B cell (primary cell): ENCODE measurements around the gene ZNF496. TPM values are rescaled to one million over a fixed set of nuclear protein-coding genes. Genes with fewer than 3 reads are reported as not detected.
"Not testable (repeated sequence)": the region's sequence is repeated elsewhere in the genome, so short reads cannot be mapped to it uniquely, and the experiment has no call there.

Source experiments
- ATAC-seq: fragments of 200-7000 bp; cut with Tn5 transposase; one replicate; pipeline ENCODE4 v1.10.0; 2021; ENCODE audit warnings: low read depth, mild to moderate bottlenecking, moderate number of reproducible peaks, moderate library complexity
- CTCF ChIA-PET: fragments of 350-600 bp; sonication (Branson Sonifier 250); formaldehyde crosslinking; loops from one replicate; lab custom pipeline; 2021; ENCODE audit warnings: antibody characterized with exemption, inconsistent platforms; lab: Charles Lee
- POLR2A ChIA-PET: fragments of 350-600 bp; sonication (Branson Sonifier 250); formaldehyde crosslinking; loops from one replicate; lab custom pipeline; 2021; ENCODE audit warnings: antibody characterized with exemption; lab: Charles Lee
- DNase-seq: peaks from one replicate; pipeline ENCODE4 v3.0.0; 2013
- H2AFZ ChIP-seq: 2 replicates; pipeline ENCODE4 v1.6.1; 2012; ENCODE audit warnings: mild to moderate bottlenecking, low read depth, low read length; ENCODE audit not compliant: insufficient read depth, poor library complexity, severe bottlenecking
- H3K27ac ChIP-seq, 2 donors: 1 replicate in 1 of 2; 2 replicates in 1 of 2; pipeline ENCODE4 v1.5.1; 2012 to 2013; ENCODE audit warnings: low read length in 2 of 2, mild to moderate bottlenecking in 2 of 2, moderate library complexity in 1 of 2
- H3K27me3 ChIP-seq, 4 experiments: fragments of 200-600 bp in 1 of 4; sonication (generic) in 1 of 4; replicated peaks in 1 of 4; 1 replicate in 2 of 4; 2 replicates in 2 of 4; pipeline versions ENCODE4 v1.6.1 to v1.7.0; 2013 to 2016; ENCODE audit warnings: low read length in 3 of 4, mild to moderate bottlenecking in 2 of 4, mixed read lengths in 1 of 4, moderate library complexity in 1 of 4; ENCODE audit not compliant: insufficient read depth in 4 of 4, control insufficient read depth in 3 of 4; ENCODE audit errors: control extremely low read depth in 1 of 4
- H3K36me3 ChIP-seq, 2 experiments: replicated peaks in 1 of 2; 1 replicate in 1 of 2; 2 replicates in 1 of 2; pipeline versions ENCODE4 v1.6.1 to v1.7.1; 2013; ENCODE audit warnings: low read length in 1 of 2; ENCODE audit not compliant: insufficient read depth in 2 of 2, control insufficient read depth in 1 of 2; ENCODE audit errors: control extremely low read depth in 1 of 2, extremely low read depth in 1 of 2
- H3K4me1 ChIP-seq, 2 donors: fragments of 200-600 bp in 1 of 2; sonication (generic) in 1 of 2; 1 replicate in 1 of 2; 2 replicates in 1 of 2; pipeline versions ENCODE4 v1.5.1 to v1.6.1; 2013 to 2017; ENCODE audit warnings: low read length in 2 of 2; ENCODE audit not compliant: control insufficient read depth in 2 of 2, insufficient read depth in 2 of 2
- H3K4me2 ChIP-seq: replicated peaks from 2 replicates; pipeline ENCODE3; 2012; ENCODE audit warnings: mild to moderate bottlenecking, low read depth, low read length; ENCODE audit not compliant: poor library complexity, severe bottlenecking
- H3K4me3 ChIP-seq, 5 experiments: fragments of 200-600 bp in 1 of 5; sonication (generic) in 1 of 5; 1 replicate in 3 of 5; 2 replicates in 2 of 5; pipeline versions ENCODE4 v1.5.1 to v1.7.0; 2011 to 2016; ENCODE audit warnings: low read length in 4 of 5, mild to moderate bottlenecking in 4 of 5, low read depth in 2 of 5, control low read depth in 1 of 5, moderate library complexity in 1 of 5; ENCODE audit not compliant: insufficient read depth in 1 of 5; ENCODE audit errors: control extremely low read depth in 1 of 5, extremely low read depth in 1 of 5
- H3K79me2 ChIP-seq: fragments of 200-600 bp; sonication (generic); one replicate; pipeline ENCODE4 v1.6.0; 2016; ENCODE audit warnings: low read length; ENCODE audit not compliant: control insufficient read depth, insufficient read depth
- H3K9ac ChIP-seq: fragments of 200-600 bp; sonication (generic); 2 replicates; pipeline ENCODE4 v1.6.1; 2017; ENCODE audit warnings: mild to moderate bottlenecking, low read length, moderate library complexity
- H3K9me3 ChIP-seq, 3 donors: one replicate each; pipeline versions ENCODE4 v1.6.1 to v1.7.1; 2013; ENCODE audit warnings: low read length in 2 of 3; ENCODE audit not compliant: control insufficient read depth in 2 of 3, insufficient read depth in 1 of 3; ENCODE audit errors: control extremely low read depth in 1 of 3
- H4K20me1 ChIP-seq: 2 replicates; pipeline ENCODE4 v1.6.0; 2012; ENCODE audit warnings: mild to moderate bottlenecking, low read length; ENCODE audit not compliant: insufficient read depth, control insufficient read depth, poor library complexity, severe bottlenecking
- H3K27ac Mint-ChIP-seq: one replicate; pipeline ENCODE4 v1.8.0; 2021; ENCODE audit warnings: mixed read lengths
- H3K27me3 Mint-ChIP-seq: one replicate; pipeline ENCODE4 v1.8.0; 2021; ENCODE audit warnings: mixed read lengths
- H3K4me1 Mint-ChIP-seq: one replicate; pipeline ENCODE4 v1.8.0; 2021; ENCODE audit warnings: mixed read lengths
- H3K4me3 Mint-ChIP-seq: one replicate; pipeline ENCODE4 v1.8.0; 2021; ENCODE audit warnings: mixed read lengths
- H3K9me3 Mint-ChIP-seq: one replicate; pipeline ENCODE4 v1.8.0; 2022; ENCODE audit warnings: mixed read lengths; ENCODE audit not compliant: insufficient read depth
- CTCF ChIP-seq: fragments of 200-600 bp; IDR thresholded peaks from one replicate; pipeline ENCODE4 v1.8.0; 2022; ENCODE audit warnings: antibody characterized with exemption, mild to moderate bottlenecking
- EZH2 ChIP-seq: IDR thresholded peaks from 2 replicates; pipeline ENCODE4 v1.6.1; 2012; ENCODE audit warnings: borderline replicate concordance, low read depth, mild to moderate bottlenecking, moderate library complexity, low read length; ENCODE audit not compliant: insufficient read depth, poor library complexity, severe bottlenecking
- WGBS: methylation state at CpG from one replicate; pipeline ENCODE4 v1.1.5; 2013; ENCODE audit warnings: missing lambda C conversion rate; ENCODE audit not compliant: insufficient coverage; 5-methylcytosine and 5-hydroxymethylcytosine counted together
- intact Hi-C: fragments of 100-400 bp; cut with micrococcal nuclease; formaldehyde crosslinking; loops from one replicate; pipeline ENCODE4 v1.10.0; 2022
- polyA plus RNA-seq: library from polyadenylated mRNA; depleted of rRNA; stranded (reverse); fragments of >200 nt; gene quantifications from 2 replicates; pipeline ENCODE4 v1.2.3, GENCODE V29; 2012
- total RNA-seq, 2 donors: library from RNA; stranded (reverse); fragments of 120-200 nt in 1 of 2; gene quantifications; 1 replicate in 1 of 2; 2 replicates in 1 of 2; pipeline versions ENCODE4 v1.2.3 to v1.2.4, GENCODE V29; 2013 to 2022

Gene ZNF496
- total and polyA plus RNA-seq, 2 donors (not counting 1 experiment from before 2014, with no cell fraction given), result 9.9 to 22.6 TPM

DNA sequence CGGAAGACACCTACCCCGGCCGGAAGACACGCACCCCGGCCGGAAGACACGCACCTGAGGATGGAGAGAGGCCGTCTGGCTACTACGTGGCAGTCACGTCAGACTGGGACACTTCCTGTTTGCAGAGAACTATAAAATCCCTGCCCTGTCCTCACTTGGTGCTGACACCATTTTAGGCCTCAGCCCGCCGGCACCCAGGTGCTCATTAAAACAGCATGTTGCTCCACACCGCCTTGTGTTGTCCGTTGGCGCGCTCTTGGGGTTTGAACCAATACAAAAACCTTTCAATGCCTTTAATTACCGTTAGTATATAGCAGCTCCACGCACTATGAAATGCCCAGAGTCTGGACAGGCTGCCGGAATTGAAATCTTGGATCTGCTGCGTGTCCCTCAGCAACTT is 41.1 kb downstream of the ZNF496 start:
- TF ChIP-seq EZH2 (no peak), CTCF (no peak)
- DNase-seq, result no peak
- H3K79me2 ChIP-seq, result no peaks in the 10 kb centered on the region
- H3K4me3 ChIP-seq, result no peak overlapping the region
- Mint-ChIP-seq H3K27ac (no peak overlapping the region), H3K9me3 (peaks cover 2% of the 10 kb centered on the region), H3K4me1 (no peaks in the 10 kb centered on the region), H3K27me3 (no peaks in the 10 kb centered on the region), H3K4me3 (no peak overlapping the region)
- no peak overlapping the region for H3K9ac ChIP-seq
- WGBS, result 96% methylated on average over 20 of the region's 20 CpGs
- H3K27ac ChIP-seq, result no peak overlapping the region
- H3K4me1 ChIP-seq, result no peaks in the 10 kb centered on the region
- ATAC-seq, result no peak
- no peaks in the 10 kb centered on the region for H4K20me1 ChIP-seq
- intact Hi-C loops, result no loop called here
- H3K27me3 ChIP-seq, result no peaks in the 10 kb centered on the region
- ChIA-PET POLR2A (no interaction called here), CTCF (no interaction called here)
- H3K4me2 ChIP-seq, result no peak overlapping the region
- H3K9me3 ChIP-seq, result peaks cover 0 to 20% (median 0%) of the 10 kb centered on the region in 3 donors
- H2AFZ ChIP-seq, result no peak overlapping the region
- H3K36me3 ChIP-seq, result no peaks in the 10 kb centered on the region

DNA sequence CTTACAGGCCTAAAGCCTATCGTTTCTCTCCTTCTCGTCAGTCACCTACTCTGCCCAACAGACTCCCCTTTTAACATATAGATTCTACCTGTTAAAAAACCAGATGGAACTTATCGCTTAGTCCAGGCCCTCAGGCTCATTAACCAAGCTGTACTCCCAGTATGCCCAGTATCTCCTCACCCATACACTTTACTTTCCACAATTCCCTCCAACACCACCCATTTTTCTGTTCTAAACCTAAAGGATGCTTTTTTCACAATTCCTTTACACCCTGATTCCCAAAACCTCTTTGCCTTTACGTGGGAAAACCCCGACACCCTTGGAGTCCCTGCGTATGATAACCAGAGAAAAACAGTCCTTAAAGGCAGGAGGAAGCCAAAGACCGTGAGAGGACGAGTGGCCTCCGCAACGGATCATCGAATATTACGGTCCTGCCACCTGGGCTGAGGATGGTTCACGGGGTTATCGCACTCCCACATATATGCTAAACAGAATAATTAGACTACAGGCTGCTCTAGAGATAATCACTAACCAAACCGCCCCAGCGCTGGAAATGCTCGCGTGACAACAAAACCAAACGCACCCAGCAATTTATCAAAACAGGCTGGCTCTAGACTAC is 42.3 kb downstream of the ZNF496 start:
- CTCF ChIA-PET, H3K36me3 ChIP-seq, H3K9ac ChIP-seq, ATAC-seq, H3K79me2 ChIP-seq, H3K4me1 ChIP-seq, H3K9me3 Mint-ChIP-seq, DNase-seq, intact Hi-C loops, H4K20me1 ChIP-seq, H3K27me3 ChIP-seq, H3K27me3 Mint-ChIP-seq, H2AFZ ChIP-seq, H3K27ac Mint-ChIP-seq, H3K27ac ChIP-seq, POLR2A ChIA-PET, H3K4me2 ChIP-seq, H3K4me3 Mint-ChIP-seq, H3K4me1 Mint-ChIP-seq, H3K4me3 ChIP-seq: not testable (repeated sequence)
- 98% methylated on average over 14 of the region's 19 CpGs for WGBS
- peaks cover 0 to 20% (median 0%) of the 10 kb centered on the region in 3 donors for H3K9me3 ChIP-seq
